AML-193 (cell line): ENCODE data around the gene TMEM63C.
A peak's percentile ranks its signal among the peaks of the same experiment; 100 is the strongest.
"Not testable (repeated sequence)": the region's sequence is repeated elsewhere in the genome, so short reads cannot be mapped to it uniquely, and the experiment has no call there.

ENCODE experiments used
- DNase-seq, 2 experiments: peaks; one replicate each; lab custom pipeline; 2025; lab: John Stamatoyannopoulos, UW

The TMEM63C gene

DNA sequence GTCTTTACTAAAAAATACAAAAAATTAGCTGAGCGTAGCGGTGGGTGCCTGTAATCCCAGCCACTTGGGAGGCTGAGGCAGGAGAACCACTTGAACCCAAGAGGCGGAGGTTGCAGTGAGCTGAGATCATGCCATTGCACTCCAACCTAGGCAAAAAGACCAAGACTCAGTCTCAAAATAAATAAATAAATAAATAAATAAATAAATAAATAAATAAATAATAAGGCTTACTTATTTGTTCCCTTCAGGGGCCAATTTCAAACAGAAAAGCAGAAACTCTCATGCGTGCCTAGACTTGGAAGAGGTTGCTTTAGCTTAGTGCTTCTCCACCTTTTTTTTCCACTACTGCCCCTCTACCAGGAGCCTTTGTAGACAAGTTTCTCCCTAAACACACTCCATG lies 99.3 kb downstream of the TMEM63C start:
- not testable (repeated sequence) for DNase-seq

DNA sequence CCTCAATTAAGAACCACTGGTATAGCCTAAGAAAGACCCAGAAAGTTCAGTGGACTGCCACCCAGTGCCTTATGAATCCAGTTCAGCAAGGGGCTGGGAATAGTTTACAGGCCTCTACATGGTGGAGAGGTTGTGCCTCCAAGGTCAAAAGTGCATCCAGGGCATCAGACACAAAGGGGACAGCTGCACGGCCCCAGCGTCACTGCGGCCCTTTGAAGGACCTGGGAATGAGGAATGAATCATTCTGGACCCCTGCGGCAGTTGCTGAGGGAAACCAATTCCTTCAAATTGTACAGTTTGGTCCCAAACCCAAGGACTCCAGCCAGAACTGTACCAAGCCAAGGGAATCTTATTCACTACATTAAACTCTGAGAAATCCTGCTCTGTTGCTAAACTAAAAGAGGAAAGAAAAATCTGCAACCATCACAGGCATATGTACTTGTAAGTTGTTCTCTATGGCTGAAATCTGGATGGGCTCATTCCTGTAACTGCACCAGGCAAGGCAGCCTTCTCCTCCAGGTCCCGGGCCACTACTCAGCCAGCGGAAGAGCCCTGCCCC lies 100.3 kb downstream of the TMEM63C start:
- DNase-seq = no peak

DNA sequence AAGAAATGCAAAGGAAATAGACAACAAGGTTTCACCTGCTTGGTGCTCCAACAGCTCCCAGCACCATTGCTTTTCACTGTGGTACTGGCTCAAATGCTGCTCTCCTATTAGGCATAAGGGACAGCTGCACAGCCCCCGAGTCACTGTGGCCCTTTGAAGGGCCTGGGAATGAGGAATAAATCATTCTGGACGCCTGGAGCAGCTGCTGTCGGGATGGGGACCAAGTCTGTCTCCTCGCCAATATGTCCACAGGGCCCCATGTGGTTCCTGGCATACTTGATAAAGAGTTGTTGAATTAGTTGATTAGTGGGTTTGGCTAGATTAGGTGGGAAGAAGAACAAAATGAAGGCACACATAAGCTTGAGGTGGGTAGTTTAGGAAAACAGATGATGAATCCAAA lies 102.5 kb downstream of the TMEM63C start:
- DNase-seq = no peak

DNA sequence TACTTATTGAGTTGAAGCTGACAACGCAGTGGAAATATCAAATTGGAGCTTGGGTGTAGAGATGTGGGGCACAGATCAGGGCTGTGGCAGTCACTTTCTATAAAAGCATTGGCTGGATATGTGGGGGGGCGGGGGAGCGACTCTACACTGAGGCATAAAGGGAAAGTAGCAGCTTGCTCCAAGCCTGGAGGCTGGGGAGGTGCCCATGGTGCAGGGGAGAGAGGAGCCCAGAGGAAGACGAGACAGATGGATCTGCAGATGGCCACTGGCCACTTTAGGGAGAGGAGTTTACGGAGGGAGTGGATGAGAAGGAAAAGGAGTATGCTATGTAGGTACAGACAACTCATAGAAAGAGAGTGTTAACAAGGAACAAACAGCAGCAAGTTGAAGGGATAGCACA lies 102.9 kb downstream of the TMEM63C start:
- DNase-seq = no peak

DNA sequence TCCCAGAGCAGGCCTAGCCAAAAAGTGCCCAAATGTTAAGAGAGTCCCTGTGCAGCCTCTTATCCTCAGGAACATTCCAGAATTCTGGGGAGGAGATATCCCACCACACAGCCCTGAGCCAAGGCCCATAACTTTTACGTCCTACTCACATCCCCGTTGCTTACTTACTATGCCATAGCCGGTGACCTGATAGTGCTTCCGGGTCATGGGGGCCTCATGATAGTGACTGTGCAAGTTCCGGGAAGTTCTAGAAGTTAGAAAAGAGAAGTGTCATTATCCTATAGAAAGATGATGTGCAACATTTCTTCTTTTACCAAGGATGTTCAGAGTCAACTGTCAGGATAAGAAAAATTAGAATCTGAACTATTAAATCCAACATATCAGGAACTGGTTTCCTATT lies 105.0 kb downstream of the TMEM63C start:
- no peak for DNase-seq

DNA sequence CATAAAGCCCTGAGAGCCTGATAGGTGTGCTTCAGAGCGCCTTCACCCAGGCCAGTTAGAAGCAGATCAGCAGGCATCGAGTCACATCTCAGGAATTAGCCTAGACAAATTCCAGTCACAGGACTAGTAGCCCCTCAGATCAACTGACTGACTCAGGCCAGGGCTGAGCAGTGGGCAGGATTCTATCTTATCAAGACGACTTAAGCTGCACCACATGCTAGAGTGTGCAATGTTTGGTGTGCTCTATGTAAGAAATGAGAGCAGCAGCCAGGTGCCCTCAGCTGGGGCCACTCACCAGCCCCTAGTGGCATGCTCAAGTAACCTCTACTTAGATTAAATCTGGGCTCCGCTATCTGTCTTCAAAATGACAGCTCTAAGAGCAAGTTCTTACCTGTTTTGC lies 109.1 kb downstream of the TMEM63C start:
- DNase-seq = no peak

DNA sequence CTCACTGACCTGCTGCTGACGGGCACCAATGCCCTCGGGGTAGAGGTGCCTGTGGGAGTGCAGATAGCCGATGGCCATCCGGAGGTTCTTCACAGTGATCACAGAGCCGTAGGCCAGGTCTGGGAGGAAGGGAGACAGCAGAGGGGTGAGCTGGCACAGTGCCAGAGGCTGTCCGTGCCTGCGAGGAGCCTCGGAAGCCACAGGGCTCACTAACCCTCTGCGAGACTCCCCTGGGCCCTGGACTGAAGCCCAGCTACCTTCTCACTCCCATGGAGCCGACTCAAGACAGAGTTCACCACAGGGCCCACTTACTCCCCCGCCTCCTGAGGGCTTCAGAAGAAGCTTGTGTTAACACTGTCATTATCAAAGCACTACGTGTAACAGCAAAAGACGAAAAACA lies 114.6 kb downstream of the TMEM63C start:
- no peak for DNase-seq

DNA sequence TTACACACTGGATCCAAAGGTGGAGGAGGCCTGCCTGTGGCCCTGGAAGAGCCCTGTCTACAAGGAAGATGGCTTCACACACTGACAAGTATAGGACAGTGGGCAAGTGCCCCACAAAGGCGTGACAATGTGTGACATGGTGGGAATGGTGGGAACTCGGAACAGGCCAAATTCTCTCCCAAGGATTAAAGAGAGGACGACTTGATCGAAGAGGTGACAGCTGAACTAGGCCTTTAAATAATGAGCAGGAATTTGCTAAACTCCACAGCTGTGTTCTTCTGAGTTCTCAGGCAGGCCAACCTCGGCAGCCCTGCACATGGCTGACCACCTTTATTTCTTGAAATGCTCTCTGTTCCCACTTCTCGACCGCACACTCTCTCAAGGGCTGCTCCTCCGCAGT lies 115.3 kb downstream of the TMEM63C start:
- no peak for DNase-seq

DNA sequence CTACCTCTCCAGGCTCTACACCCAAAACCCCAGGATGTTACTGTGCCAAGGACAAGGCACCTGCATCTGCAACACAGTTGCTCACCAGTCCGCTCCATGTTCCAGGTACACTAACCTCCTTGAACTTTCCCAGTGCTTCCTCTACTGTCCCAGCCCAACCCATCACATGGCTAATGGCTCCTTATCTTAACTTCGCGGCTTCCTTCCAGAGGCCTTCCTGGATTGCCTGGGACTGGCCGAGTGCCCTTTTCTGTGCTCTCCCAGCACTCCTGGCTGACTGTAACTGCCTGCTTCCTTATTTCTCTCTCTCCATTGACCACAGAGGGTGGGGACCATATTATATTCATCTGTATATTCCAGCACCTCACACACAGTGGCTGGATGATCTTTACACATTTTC lies 118.2 kb downstream of the TMEM63C start:
- DNase-seq = no peak

DNA sequence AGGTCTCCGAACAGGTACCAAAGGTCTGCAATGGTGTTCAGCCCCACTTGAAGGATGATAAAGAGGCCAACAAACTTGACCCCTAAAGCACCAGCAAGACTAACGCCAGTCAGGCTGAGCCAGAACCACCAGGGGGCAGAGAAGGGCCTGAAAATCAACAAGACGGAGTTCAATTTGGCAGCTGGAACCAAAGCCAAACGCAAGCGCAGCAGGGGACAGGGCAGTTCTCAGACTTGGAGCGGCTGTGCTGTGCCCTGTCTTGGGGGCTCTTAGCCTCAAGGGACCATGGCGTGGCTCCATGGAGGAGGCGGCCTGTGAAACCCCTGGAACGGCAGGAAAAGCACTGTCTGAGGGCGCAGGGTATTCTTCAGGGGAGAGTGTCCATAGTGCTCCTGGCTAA lies 119.5 kb downstream of the TMEM63C start:
- DNase-seq = peak; percentile 33 to 59

DNA sequence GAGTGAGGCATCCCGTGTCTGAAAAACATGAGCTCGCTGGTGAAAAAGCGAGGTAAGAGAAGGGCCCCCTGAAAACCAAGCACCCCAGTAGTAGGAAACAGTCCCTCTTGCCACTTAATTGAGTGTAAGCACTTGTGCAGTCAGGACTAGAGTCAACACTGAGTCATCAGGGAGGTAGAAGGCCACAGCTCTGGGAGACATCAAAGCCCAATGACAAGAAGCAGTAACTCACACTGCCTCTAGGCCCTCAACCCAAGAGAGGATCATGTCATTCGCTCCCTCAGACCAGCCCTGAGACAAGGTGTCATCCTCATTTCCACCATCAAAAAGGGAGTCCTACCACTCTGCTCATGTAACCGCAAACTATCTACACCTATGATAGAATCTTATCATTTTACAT lies 121.3 kb downstream of the TMEM63C start:
- no peak for DNase-seq

DNA sequence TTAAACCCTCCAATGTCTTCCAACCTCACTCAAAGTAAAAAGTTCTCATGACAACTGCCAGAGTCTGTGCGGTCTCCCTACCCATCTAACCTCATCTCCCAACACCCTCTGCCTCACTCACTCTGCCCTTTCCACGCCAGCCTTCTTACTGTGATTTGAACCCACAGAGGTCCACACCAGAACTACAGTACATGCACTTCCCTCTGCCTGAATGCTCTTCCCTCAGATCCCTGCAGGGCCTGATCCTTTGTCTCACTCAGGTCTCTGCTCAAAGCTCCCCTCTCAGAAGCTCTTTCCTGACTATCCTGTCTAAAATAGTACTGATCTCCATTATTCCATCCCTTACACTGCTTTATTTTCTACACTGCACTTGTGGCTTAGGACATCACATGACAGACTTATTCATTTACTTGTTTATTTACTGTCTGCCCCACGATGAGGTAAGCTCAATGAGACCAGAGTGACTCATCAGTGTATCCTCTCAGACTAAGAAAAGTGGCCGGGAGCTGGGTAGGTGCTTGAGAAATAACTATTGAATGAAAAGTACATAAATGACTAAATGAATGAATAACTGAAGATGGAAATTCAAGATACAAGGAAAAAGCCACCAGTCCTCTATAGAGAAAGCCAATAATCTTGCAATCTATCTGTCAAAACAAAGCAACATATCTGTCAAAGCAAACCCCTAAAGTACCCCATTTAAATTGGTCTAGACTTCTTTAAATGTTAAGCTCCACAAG lies 122.0 kb downstream of the TMEM63C start:
- DNase-seq = no peak

DNA sequence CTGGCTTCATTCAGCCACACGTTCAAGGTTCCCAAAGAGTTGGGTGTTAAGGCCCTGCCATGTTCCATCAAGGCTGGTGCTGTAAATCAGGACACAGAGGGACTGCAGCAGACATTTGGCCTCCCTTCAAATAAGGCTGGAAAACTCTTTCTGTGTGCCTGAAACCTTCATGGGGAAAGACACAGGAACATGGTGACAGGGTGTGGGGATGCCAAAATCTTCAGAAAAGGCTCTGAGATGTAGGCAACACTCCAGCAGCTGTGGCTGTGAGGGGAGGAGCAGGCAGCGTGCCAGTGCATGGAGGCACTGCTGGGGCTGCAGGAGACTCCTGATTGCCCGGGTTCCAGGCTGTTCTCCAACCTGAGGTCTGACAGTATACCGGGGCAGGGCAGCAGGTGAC lies 124.1 kb downstream of the TMEM63C start:
- DNase-seq = no peak

DNA sequence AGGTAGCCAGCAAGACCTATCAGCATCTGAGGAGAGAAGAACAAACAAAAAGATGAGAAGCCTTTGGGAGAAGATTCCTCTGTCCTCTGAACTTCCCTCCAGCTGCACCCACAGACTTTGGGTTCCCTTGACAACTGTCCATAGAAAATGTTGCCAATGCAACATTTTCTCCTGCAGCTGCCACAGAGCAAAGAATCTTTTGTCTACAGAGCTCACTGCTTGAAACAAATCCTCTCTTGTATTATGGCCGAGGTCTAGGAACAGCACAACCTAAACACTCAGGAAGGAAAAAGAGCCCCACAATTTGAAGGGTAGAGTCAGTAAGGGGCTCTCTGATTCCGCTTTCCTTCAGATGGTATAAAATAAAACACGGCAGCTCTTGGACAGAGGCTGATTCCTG lies 124.8 kb downstream of the TMEM63C start:
- no peak for DNase-seq

DNA sequence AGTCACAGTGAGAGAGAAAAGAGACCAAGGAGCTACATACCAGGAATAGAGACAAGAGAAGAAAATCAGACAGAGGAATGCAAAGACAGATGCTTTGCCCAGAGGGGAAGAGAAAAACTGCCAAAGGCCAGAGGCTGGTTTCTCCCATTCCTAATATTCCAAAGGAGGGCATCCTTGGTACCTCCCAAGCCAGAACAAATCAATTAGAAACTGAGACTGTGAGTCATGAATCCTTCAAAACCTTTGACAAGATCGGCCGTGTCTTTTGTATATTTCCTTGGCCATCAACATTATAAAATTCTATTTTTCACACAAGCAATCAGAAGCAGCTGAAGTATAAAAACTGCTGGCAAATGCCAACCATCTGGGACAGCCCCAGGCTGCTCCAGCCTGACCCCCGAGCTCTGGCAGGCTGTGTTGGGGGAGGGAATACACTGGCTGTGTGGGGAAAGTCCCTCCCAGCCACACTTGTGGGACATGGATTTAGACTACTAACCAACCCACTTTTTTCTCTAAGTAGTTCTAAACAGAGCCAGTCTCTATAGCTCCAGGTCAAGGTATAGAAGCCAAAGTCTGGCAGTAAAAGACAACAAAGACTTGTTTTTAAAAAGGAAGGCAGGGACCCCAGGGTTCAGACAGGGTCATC lies 125.4 kb downstream of the TMEM63C start:
- no peak for DNase-seq
